Stimulated activated CD4-positive, alpha-beta T cell treated with anti-CD3 and anti-CD28 coated beads, Interleukin-2, amount 100 ng/mL, for 24 hours (primary cell): Measurements from ENCODE around the gene ACTG2.
"Not testable (repeated sequence)": the region's sequence is repeated elsewhere in the genome, so short reads cannot be mapped to it uniquely, and the experiment has no call there.

Experiments used
- DNase-seq, 2 donors: peaks; one replicate each; pipeline ENCODE4 v3.0.0-alpha.2; 2020

The ACTG2 gene

DNA sequence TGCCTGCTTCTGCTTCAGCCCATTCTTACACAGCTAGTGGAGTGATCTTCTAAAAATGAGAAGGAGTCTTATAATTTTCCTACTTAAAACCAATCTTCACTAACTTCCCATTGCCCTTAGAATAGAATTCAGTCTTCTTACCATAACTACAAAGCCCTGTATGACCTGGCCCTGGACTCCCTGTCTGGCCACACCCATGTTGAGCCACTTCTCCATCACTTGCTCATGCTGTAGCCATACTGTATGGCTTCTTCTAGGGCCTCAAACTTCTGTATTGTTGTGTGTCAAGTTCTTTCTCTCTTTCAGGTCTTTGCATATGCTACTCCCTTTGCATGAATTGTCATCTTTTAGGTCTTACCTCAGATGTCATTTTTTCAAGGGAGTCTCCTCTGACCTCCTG, 45.1 kb downstream of the ACTG2 start:
- no peak for DNase-seq

DNA sequence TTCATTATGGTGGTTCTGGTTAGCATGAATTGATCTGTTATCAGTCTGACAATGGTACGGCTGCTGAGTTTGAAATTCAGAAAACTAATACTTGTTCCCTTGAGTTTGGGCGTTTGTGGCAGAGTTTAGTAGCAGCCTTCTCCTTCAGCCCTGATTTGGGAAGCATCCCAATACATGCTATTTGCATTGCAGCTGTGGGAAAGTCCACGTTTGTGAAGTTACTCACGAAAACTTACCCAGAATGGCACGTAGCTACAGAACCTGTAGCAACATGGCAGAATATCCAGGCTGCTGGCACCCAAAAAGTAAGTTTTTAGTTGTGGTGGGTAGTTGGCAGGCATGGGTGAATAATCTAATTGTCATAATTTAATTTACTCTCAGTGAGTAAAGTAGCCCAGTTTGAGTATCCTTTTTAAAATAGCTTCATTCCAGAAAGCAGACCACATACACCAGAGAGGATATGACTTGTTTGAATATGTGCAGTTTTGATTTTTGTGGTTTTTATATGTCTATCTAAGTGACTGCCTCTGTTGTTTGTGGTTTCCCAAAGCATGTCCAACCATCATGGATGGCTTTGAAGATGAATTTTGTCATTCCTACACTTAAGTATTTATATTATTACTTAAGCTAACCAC, 46.0 kb downstream of the ACTG2 start:
- DNase-seq, result no peak

DNA sequence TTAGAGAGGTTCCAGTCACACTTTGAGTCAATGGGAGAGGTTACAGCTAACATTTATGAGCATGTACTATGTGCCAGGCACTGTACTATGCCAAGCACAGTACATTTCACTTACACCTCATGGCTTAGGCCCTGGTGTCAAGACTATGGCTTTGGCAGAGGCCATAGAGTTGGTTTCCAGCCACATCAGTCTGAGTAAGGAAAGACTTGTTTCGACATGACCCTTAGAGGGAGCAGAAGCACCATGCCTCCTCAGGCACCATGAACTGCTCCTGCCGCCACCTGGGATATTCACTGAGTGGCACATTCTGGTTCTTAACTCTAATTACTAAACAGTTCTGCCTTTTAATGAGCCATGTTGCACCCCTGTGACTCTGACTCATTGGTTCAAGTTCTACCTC, 46.6 kb downstream of the ACTG2 start:
- no peak for DNase-seq

DNA sequence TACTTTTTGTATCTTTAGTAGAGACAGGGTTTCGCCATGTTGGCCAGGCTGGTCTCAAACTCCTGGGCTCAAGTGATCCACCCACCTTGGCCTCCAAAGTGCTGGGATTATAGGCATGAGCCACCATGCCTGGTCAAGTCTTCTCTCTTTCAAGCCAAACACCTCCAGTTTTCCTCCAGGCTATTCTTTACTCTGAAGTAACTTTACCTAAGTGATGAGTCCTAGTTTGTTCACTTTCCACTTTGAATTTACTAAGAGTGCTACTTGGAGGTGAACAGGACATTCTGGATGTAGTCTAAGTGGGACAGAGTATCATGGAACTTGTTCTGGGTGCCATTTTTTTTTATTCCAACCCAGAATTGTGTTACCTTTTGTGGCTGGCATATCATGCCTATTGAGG, 47.3 kb downstream of the ACTG2 start:
- DNase-seq, result not testable (repeated sequence)

DNA sequence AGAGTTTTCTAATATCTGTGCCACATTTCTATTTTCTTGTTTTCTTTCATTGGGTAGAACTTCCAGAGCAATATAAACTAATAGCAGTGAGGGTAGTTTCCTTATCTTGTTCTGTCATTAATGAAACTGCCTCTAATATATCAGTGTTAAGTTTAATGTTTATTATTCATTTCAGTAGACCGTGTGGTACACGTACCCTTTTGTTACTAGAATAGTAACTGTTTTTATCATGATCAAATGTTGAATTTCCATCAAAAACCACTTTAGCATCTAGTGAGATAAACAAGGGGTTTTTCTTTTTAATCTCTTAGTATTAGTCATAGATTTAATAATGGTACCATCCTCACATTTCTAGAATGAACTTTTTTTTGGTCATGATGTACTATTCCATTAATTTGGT, 49.9 kb downstream of the ACTG2 start:
- DNase-seq, result no peak

DNA sequence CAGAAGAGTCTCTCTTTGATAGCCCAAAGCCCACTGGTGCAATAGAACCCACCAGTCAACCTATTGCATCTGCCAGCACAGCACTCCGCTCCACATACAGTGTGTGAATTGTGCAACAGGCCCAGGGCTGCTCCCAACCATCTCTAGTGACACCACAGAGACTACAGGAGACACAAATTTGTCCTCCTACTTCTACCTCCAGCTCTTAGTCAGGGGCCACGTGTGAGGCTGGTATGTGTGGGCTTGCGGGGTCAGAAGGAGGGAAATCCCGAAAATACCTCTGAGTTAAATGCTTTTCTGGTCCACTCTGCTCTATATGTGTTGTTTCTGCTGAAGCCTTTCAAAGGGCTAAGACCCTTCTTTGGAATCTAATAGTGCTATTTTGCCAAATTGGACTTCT, 51.9 kb downstream of the ACTG2 start:
- DNase-seq, result peak; percentile 35 to 40

DNA sequence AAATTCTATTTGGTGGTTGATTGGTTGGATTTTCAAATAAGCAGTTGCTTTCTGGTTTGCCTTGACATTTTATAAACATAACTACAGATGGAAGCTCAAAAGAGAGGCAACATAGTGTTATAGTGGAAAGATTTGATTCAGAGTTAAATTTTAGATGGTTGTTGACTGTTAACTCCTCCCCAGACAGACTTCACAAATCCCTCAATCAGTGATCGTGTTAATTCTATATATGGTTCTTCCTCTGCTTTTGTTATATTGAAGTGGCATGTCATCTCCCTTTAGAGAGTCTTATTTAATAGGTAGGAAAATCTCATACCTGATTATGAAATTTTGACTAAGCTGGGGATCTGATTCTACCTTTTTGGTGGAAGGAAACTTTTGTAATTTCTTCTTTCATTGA, 53.4 kb downstream of the ACTG2 start:
- DNase-seq, result no peak

DNA sequence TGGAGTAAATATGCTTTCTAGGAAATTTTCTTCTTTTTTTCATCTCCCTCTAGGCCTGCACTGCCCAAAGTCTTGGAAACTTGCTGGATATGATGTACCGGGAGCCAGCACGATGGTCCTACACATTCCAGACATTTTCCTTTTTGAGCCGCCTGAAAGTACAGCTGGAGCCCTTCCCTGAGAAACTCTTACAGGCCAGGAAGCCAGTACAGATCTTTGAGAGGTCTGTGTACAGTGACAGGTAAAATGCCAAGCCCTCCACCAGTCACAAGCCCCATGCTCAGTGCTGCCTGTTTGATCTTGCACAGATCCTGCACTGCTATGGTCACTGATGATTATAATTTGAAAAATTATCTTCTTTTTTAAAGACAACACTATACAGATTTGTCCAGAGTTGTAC, 53.9 kb downstream of the ACTG2 start:
- DNase-seq, result no peak

- no peak for DNase-seq
Measured at GRCh38 chr2:73947412-73948018, 54.7 kb downstream of the ACTG2 start.

DNA sequence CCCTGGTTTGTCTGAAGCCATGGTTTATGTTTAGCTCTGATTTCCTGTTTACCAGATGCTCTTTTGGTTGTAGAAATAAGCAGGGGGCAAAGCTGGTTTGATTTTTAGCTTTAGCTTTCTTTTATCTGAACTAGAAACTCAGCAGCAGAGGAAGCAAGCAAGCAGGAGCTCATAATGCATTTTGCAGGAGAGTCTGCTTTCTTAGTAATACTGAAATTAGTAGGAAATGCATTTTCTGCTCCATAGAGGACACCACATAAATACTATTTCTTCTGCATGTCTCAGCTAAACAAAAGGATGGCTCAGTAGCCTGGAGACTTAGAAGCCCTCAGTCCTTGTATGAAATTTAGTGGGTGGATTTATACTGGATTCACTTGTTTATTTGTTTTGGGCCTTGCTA, 57.0 kb downstream of the ACTG2 start:
- DNase-seq, result no peak

DNA sequence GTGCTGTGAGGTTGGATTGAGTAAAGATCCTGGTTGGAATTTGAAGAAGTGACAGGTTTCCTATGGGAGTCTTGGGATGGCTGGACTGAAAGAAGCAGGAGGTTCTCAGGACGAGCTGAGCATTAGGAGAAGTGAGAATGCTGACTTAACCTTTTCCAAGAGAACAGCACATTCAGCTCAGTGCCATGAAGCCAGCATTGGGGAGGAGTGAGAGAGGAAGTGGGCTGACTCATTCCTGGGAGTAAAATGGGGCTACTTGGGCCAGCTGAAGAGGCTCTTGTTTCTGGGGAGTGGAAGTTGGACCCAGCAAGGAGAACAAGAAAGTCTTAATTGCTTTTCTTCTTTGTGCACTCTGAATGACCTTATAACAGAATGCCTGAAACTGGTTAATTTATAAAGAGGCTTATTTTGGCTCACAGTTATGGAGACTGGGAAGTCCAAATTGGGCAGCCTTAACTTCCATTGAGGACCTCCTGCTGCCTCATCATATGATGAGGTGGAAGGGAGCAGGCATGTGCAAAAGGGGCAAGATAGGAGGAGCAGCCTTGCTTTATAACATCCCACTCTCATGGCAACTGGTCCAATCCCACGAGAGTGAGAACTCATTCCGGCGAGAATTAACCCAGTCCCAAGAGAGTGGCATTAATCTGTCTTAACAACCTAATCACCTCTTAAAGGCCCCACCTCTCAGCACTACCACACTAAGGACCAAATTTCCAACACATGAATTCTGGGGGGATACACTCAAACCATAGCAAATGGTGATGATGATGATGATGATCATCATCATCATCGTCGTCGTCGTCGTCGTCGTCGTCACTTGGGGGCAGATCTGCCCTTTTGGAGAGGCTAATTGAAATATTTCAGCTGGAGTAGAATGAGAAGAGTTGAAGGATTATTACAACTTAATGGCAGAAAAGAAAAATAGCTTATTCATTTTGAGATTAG, 60.0 kb downstream of the ACTG2 start:
- no peak for DNase-seq

DNA sequence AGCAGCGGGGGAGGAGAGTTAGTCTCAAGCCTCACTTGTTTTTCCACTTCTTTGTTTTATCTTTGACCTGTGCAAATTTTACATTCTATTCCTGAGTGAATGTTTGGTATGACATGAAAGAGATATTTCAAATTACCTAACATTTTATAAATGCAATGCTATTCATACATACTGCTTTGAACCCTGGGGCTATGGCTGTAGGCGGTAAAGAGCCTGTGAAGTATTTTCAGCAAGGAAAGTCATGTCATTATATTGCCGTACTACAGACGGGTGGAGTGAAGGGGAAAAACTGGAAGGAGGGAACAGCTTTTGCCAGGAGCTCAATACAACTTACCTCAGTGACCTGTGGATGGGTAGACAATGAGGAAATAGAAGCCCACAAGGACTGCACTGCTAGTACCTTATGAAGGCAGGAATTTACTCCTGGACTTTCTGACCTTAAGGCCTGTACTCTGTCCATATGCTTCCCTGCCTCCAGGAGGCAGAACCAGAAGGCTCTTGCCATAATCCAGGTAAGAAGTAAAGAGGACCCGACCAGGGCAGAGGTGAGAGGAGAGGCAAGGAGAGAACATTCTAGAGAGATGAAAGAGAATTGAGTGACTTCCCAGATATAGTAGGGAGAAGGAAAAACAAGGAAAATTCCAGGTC, 63.5 kb downstream of the ACTG2 start:
- DNase-seq, result no peak

DNA sequence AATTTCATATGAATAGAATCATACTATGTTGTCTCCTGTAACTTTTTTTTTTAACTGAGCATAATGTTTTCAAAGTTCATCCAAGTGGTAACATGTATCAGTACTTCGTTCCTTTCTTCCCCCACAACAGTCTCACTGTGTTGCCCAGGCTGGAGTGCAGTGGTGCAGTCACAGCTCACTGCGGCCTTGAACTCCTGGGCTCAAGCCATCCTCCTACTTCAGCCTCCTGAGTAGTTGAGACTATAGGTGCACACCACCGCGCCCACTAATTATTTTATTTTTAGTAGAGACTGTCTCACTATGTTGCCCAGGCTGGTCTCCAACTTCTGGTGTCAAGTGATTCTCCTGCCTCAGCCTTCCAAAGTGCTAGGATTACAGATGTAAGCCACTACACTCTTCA, 68.5 kb downstream of the ACTG2 start:
- no peak for DNase-seq

GRCh38 chr2:73961823-73962615, 69.2 kb downstream of the ACTG2 start:
- DNase-seq, result no peak

DNA sequence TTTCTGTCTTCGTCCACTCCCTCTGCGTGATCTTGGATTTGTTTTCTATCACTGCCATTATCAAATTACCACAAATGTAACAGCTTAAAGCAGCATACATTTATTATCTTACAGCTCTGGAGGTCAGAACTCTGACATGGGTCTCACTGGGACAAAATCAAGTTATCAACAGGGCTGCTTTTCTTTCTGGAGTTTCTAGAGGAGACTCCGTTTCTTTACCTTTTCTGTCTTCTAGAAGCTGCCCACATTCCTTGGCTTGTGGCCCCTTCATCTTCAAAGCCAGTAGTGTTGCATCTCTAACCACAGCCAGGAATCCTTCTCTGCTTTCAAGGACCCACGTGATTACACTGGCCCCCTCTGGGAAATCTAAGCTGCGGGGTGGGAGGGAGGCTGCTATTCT, 70.0 kb downstream of the ACTG2 start:
- DNase-seq, result no peak

DNA sequence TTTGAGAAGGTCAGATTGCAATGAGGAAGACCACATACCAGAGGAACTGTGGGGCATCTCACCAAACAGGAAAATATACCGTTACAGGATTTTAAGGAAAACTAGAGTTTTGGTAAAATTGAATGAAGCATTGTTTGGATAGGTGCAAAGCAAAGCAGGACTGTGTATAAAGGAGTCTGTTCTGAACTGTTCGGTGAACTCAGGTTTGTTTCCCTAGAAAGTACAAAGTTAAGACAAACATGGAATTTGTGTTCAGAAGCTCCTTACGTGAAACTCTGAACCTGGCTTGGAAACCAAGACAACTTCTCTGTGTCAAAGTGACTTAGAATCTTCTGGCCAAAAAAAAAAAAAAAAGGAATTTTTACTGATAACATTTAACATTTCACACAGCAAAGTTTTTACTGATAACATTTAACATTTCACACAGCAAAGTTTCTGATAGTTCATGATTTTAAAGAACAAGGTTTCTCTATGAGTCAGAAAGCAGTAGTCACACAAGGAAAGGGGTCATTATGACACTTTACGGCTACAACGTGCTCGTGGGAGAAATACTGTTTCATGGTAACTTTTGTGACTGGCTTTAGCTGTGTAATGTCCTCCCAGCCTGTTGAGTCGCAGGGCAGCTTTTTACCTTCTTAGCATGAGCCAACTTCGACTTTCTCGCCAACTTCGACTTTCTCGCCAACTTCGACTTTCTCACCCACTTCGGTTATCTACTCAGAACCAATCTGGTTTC, 70.7 kb downstream of the ACTG2 start:
- DNase-seq, result peak; percentile 35 to 50

GRCh38 chr2:73964223-73964622, 71.4 kb downstream of the ACTG2 start:
- no peak for DNase-seq

DNA sequence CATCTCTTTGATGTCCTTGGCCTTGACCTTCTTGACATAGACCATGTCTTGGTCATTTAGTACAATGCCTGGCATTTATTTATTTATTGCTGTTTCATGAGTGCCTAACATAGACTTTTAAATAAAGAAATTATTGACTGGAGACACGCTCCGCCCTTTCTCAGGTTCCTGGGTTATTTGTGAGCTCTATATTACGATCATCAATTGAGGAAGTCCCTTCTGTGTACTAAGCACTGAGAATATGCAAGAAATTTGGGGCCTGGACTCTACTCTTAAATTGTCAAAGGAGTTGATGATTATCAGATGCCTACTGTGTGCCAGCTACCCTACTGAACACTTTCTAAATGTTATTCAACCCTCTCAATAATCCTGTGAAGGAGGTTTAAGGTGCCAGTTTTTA, 72.2 kb downstream of the ACTG2 start:
- no peak for DNase-seq

GRCh38 chr2:73968357-73968937, 75.6 kb downstream of the ACTG2 start:
- DNase-seq, result no peak

- no peak for DNase-seq
Measured at GRCh38 chr2:73969356-73969755, 76.5 kb downstream of the ACTG2 start.
